Kidney epithelial cell (primary cell): ENCODE data around the gene FRMD1. TPM values are rescaled to one million over a fixed set of nuclear protein-coding genes. Genes with fewer than 3 reads are reported as not detected.

Source experiments
- DNase-seq: peaks from one replicate; pipeline ENCODE4 v3.0.0-alpha.2; 2010; ENCODE audit warnings: low read depth
- H3K27me3 ChIP-seq: 2 replicates; pipeline ENCODE4 v1.6.0; 2011; ENCODE audit warnings: low read length; ENCODE audit not compliant: control insufficient read depth, insufficient read depth
- H3K36me3 ChIP-seq: 2 replicates; pipeline ENCODE4 v1.5.1; 2011; ENCODE audit warnings: low read length; ENCODE audit not compliant: control insufficient read depth, insufficient read depth
- H3K4me3 ChIP-seq: 2 replicates; pipeline ENCODE4 v1.5.1; 2011; ENCODE audit warnings: low read depth, mild to moderate bottlenecking, control low read depth, low read length
- CTCF ChIP-seq: IDR thresholded peaks from 2 replicates; pipeline ENCODE4 v1.5.1; 2011; ENCODE audit warnings: mild to moderate bottlenecking, moderate library complexity, low read length, control low read depth, inconsistent platforms; ENCODE audit not compliant: insufficient read depth, poor library complexity, severe bottlenecking
- total RNA-seq: library from RNA; depleted of rRNA; stranded (reverse); fragments of >200 nt; gene quantifications from 2 replicates; pipeline ENCODE4 v1.2.3, GENCODE V29; 2015

FRMD1 gene
- total RNA-seq, 1 donor from 2014 or later, result not detected

- no peaks in the 10 kb centered on the region for H3K36me3 ChIP-seq
- no peak overlapping the region for H3K4me3 ChIP-seq
- TF ChIP-seq CTCF, result no peak
- no peaks in the 10 kb centered on the region for H3K27me3 ChIP-seq
- DNase-seq, result no peak
These were observed 57.4 kb downstream of the FRMD1 start for GRCh38 chr6:168021581-168021980.

GRCh38 chr6:168020242-168020641 lies 58.8 kb downstream of the FRMD1 start:
- H3K4me3 ChIP-seq, result no peak overlapping the region
- no peaks in the 10 kb centered on the region for H3K27me3 ChIP-seq
- H3K36me3 ChIP-seq, result no peaks in the 10 kb centered on the region
- no peak for DNase-seq
- TF ChIP-seq CTCF, result no peak

- Histone ChIP-seq H3K4me3 (no peak overlapping the region), H3K36me3 (no peaks in the 10 kb centered on the region), H3K27me3 (no peaks in the 10 kb centered on the region)
- TF ChIP-seq CTCF, result no peak
- no peak for DNase-seq
These were observed 60.3 kb downstream of the FRMD1 start for GRCh38 chr6:168018664-168019063.

GRCh38 chr6:168017629-168018028 lies 61.4 kb downstream of the FRMD1 start:
- Histone ChIP-seq H3K4me3 (no peak overlapping the region), H3K27me3 (no peaks in the 10 kb centered on the region), H3K36me3 (no peaks in the 10 kb centered on the region)
- no peak for TF ChIP-seq CTCF
- DNase-seq, result no peak

GRCh38 chr6:168016721-168017525 lies 62.1 kb downstream of the FRMD1 start:
- no peak for DNase-seq
- Histone ChIP-seq H3K4me3 (no peak overlapping the region), H3K36me3 (no peaks in the 10 kb centered on the region), H3K27me3 (no peaks in the 10 kb centered on the region)
- TF ChIP-seq CTCF, result no peak

- no peak for TF ChIP-seq CTCF
- no peak overlapping the region for H3K4me3 ChIP-seq
- DNase-seq, result no peak
- no peaks in the 10 kb centered on the region for H3K27me3 ChIP-seq
- H3K36me3 ChIP-seq, result no peaks in the 10 kb centered on the region
These were observed 62.8 kb downstream of the FRMD1 start for GRCh38 chr6:168016176-168016620.
